ENCODE measurements around the gene STRIP1.

The STRIP1 gene

DNA sequence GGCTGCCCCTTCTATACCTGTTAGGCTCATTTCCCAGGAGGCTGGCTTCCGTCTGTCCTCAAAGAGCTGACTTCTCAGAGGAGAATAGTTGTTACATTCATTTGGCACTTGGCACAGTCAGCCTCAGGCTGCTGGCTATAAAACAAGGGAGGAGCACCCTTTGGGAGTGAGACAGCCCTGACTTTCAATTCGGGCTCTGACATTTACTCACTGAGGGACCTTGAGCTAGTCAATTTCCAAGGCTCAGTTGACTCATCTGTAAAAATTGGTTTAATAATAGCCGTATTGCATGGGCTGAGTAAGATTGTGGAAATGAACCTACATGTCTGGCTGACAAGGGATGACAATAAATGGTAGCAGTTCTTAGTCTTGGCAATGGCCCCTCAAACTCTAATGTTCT lies 22.4 kb downstream of the STRIP1 start:
- peak; percentile 7; the same call in 2 of the 3 replicates for ATAC-seq
- TF ChIP-seq SNAI2 (CRISPR knock-in tag; IDR thresholded peaks at IDR 0.05): 0 out of 2 replicates have a peak, but pooled peaks have one; percentile 11
- TF ChIP-seq RARB (CRISPR knock-in tag; IDR thresholded peaks at IDR 0.05): no peak
- TF ChIP-seq ZFP3 (CRISPR knock-in tag; IDR thresholded peaks at IDR 0.05): 0 out of 2 replicates have a peak, but pooled peaks have one; percentile 13

DNA sequence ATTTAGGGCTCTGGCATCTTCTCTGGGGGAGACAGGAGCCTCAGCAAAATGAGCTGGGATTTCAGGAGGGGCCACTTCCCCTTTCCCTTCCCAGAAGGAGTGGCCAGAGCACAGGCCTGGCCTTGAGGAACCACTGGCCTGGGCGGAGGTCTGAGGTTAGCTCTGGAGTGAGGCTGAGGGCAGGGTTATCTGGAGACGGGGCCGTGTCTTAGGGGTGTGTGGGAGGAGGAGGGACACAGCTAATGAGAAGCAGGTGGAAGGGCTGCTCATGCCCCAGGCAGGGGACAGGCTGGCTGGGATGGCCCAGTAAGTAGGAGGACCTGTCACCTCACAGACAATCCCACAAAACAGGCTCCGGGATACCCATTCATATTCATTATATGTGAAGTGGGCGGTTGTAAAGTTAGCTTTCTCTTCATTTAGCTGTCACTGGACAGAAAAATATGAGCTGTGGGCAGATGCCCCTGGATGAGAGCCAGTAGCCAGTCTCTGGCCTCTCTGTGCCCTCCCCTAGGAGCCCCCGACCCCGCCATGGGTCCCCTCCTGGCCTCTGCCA lies 23.6 kb downstream of the STRIP1 start:
- TF ChIP-seq CREB5 (CRISPR knock-in tag; IDR thresholded peaks at IDR 0.05; ENCODE audit: low read depth) (no peak), TSHZ2 (CRISPR knock-in tag; IDR thresholded peaks at IDR 0.05) (peak; percentile 90), CSDC2 (CRISPR knock-in tag; IDR thresholded peaks at IDR 0.05) (peak; percentile 62; the same call in 1 of the 2 replicates), ARNTL (CRISPR knock-in tag; IDR thresholded peaks at IDR 0.05; ENCODE audit: borderline replicate concordance, low read depth) (no peak), ZC3H10 (CRISPR knock-in tag; IDR thresholded peaks at IDR 0.05) (no peak), ZNF70 (CRISPR knock-in tag; IDR thresholded peaks at IDR 0.05) (peak; percentile 63), ISL1 (CRISPR knock-in tag; IDR thresholded peaks at IDR 0.05) (peak; percentile 77), ZNF8 (CRISPR knock-in tag; IDR thresholded peaks at IDR 0.05) (peak; percentile 43), ZNF565 (CRISPR knock-in tag; conservative IDR thresholded peaks at IDR 0.05; ENCODE audit: low read depth) (peak; percentile 85; the same call in 1 of the 2 replicates), GLIS3 (CRISPR knock-in tag; IDR thresholded peaks at IDR 0.05) (no peak; the same call in none of the 2 replicates), PPARA (CRISPR knock-in tag; IDR thresholded peaks at IDR 0.05; ENCODE audit: borderline replicate concordance) (peak; percentile 36; the same call in 1 of the 2 replicates), PATZ1 (CRISPR knock-in tag; IDR thresholded peaks at IDR 0.05; ENCODE audit: borderline replicate concordance) (peak; percentile 57; the same call in 1 of the 2 replicates), ZFP30 (CRISPR knock-in tag; IDR thresholded peaks at IDR 0.05) (no peak), BACH2 (CRISPR knock-in tag; IDR thresholded peaks at IDR 0.05; ENCODE audit: borderline replicate concordance) (no peak), SNAI2 (CRISPR knock-in tag; IDR thresholded peaks at IDR 0.05) (peak; percentile 88), TCF4 (CRISPR knock-in tag; IDR thresholded peaks at IDR 0.05; ENCODE audit: borderline replicate concordance) (peak; percentile 96), TOX (CRISPR knock-in tag; IDR thresholded peaks at IDR 0.05; ENCODE audit: borderline replicate concordance) (0 out of 2 replicates have a peak, but pooled peaks have one; percentile 23)
- peak; percentile 58 for ATAC-seq

DNA sequence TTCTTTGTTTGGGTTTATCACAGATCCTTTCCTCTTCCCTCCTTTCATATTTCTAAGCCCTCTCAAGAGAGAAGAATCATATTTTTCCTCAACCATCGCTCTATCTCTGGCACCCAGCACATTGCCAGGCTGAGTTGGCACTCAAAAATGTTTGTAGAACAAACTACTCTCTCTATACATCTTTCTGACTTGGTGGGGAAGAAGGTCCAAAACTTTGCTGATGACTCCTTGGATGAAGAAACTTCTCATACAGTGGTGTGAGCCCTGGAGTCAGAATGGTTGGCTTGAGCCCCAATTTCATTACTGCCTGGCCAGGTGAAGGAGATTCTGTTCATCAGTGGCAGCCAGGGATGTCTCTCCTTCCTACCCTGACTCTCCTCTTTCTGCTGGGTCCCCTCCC lies 24.2 kb downstream of the STRIP1 start:
- TF ChIP-seq PATZ1 (CRISPR knock-in tag; IDR thresholded peaks at IDR 0.05; ENCODE audit: borderline replicate concordance): 0 out of 2 replicates have a peak, but pooled peaks have one; percentile 4
- TF ChIP-seq, protein P1, sequence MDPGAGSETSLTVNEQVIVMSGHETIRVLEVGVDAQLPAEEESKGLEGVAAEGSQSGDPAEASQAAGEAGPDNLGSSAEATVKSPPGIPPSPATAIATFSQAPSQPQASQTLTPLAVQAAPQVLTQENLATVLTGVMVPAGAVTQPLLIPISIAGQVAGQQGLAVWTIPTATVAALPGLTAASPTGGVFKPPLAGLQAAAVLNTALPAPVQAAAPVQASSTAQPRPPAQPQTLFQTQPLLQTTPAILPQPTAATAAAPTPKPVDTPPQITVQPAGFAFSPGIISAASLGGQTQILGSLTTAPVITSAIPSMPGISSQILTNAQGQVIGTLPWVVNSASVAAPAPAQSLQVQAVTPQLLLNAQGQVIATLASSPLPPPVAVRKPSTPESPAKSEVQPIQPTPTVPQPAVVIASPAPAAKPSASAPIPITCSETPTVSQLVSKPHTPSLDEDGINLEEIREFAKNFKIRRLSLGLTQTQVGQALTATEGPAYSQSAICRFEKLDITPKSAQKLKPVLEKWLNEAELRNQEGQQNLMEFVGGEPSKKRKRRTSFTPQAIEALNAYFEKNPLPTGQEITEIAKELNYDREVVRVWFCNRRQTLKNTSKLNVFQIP (CRISPR knock-in tag; IDR thresholded peaks at IDR 0.05; ENCODE audit: borderline replicate concordance, low read depth): no peak

More for the DNA sequence above, 24.2 kb downstream of the STRIP1 start:
- peak; percentile 1 for ATAC-seq
